CD14-positive monocyte (primary cell): ENCODE results near the gene FRMPD4. TPM values are rescaled to one million over a fixed set of nuclear protein-coding genes. Genes with fewer than 3 reads are reported as not detected.

ENCODE experiments used
- DNase-seq, 3 donors: peaks; one replicate each; pipeline ENCODE4 v3.0.0-alpha.2; 2011 to 2022
- H2AFZ ChIP-seq: 2 replicates; pipeline ENCODE4 v1.6.0; 2012; ENCODE audit warnings: mild to moderate bottlenecking, low read depth, low read length, inconsistent platforms; ENCODE audit not compliant: insufficient read depth, poor library complexity, severe bottlenecking
- H3K27ac ChIP-seq, 2 donors: 1 replicate in 1 of 2; 2 replicates in 1 of 2; pipeline ENCODE4 v1.5.1; 2012 to 2013; ENCODE audit warnings: low read length in 2 of 2, control low read depth in 1 of 2, inconsistent platforms in 1 of 2, low read depth in 1 of 2, mild to moderate bottlenecking in 1 of 2
- H3K27me3 ChIP-seq, 2 donors: one replicate each; pipeline versions ENCODE4 v1.6.0 to v1.6.1; 2011 to 2013; ENCODE audit warnings: low read length in 2 of 2; ENCODE audit not compliant: control insufficient read depth in 2 of 2, insufficient read depth in 2 of 2
- H3K36me3 ChIP-seq, 2 donors: replicated peaks in 1 of 2; 1 replicate in 1 of 2; 2 replicates in 1 of 2; pipeline versions ENCODE4 v1.5.1 to v1.6.1; 2012 to 2013; ENCODE audit warnings: low read length in 2 of 2, control low read depth in 1 of 2, inconsistent platforms in 1 of 2, mild to moderate bottlenecking in 1 of 2; ENCODE audit not compliant: insufficient read depth in 2 of 2, control insufficient read depth in 1 of 2
- H3K4me1 ChIP-seq, 2 donors: 1 replicate in 1 of 2; 2 replicates in 1 of 2; pipeline versions ENCODE4 v1.5.1 to v1.6.1; 2012 to 2013; ENCODE audit warnings: low read length in 2 of 2, control low read depth in 1 of 2, inconsistent platforms in 1 of 2, mild to moderate bottlenecking in 1 of 2, moderate library complexity in 1 of 2; ENCODE audit not compliant: insufficient read depth in 2 of 2, control insufficient read depth in 1 of 2
- H3K4me2 ChIP-seq: replicated peaks from 2 replicates; pipeline ENCODE3; 2012; ENCODE audit warnings: low read length, moderate library complexity, mild to moderate bottlenecking; ENCODE audit not compliant: poor library complexity, severe bottlenecking; ENCODE audit errors: extremely low read depth
- H3K4me3 ChIP-seq, 3 experiments: fragments of 200-600 bp in 1 of 3; sonication (generic) in 1 of 3; replicated peaks in 1 of 3; 1 replicate in 2 of 3; 2 replicates in 1 of 3; pipeline ENCODE4 v1.5.1; 2011 to 2013; ENCODE audit warnings: low read length in 3 of 3, mild to moderate bottlenecking in 3 of 3, control low read depth in 2 of 3, low read depth in 2 of 3, inconsistent platforms in 1 of 3, moderate library complexity in 1 of 3
- H3K79me2 ChIP-seq: 2 replicates; pipeline ENCODE4 v1.6.0; 2012; ENCODE audit warnings: mild to moderate bottlenecking, control low read depth, inconsistent platforms, low read length, moderate library complexity; ENCODE audit not compliant: insufficient read depth
- H3K9ac ChIP-seq: 2 replicates; pipeline ENCODE4 v1.6.0; 2017; ENCODE audit warnings: low read length, mild to moderate bottlenecking; ENCODE audit not compliant: insufficient read depth, poor library complexity, severe bottlenecking
- H3K9me3 ChIP-seq, 2 donors: replicated peaks in 1 of 2; 1 replicate in 1 of 2; 2 replicates in 1 of 2; pipeline versions ENCODE4 v1.5.1 to v1.6.1; 2012 to 2013; ENCODE audit warnings: low read length in 2 of 2, control low read depth in 1 of 2; ENCODE audit not compliant: control insufficient read depth in 1 of 2, insufficient read depth in 1 of 2
- H4K20me1 ChIP-seq: 2 replicates; pipeline ENCODE4 v1.6.0; 2012; ENCODE audit warnings: mild to moderate bottlenecking, low read length, control low read depth, moderate library complexity; ENCODE audit not compliant: insufficient read depth
- H3K27ac Mint-ChIP-seq, 7 donors: one replicate each; pipeline ENCODE4 v1.8.0; 2020; ENCODE audit warnings: mild to moderate bottlenecking in 7 of 7, mixed read lengths in 7 of 7, moderate library complexity in 6 of 7, inconsistent platforms in 2 of 7
- H3K27me3 Mint-ChIP-seq, 3 donors: one replicate each; pipeline ENCODE4 v1.8.0; 2021 to 2022; ENCODE audit warnings: low read depth in 3 of 3, mild to moderate bottlenecking in 3 of 3, mixed read lengths in 3 of 3, moderate library complexity in 3 of 3, inconsistent platforms in 1 of 3
- H3K36me3 Mint-ChIP-seq, 2 donors: one replicate each; pipeline ENCODE4 v1.8.0; 2020; ENCODE audit warnings: mixed read lengths in 2 of 2, inconsistent platforms in 1 of 2, mild to moderate bottlenecking in 1 of 2
- H3K4me1 Mint-ChIP-seq: one replicate; pipeline ENCODE4 v1.8.0; 2020; ENCODE audit warnings: mild to moderate bottlenecking, mixed read lengths
- H3K4me3 Mint-ChIP-seq, 2 donors: one replicate each; pipeline ENCODE4 v1.8.0; 2020; ENCODE audit warnings: mild to moderate bottlenecking in 2 of 2, mixed read lengths in 2 of 2, moderate library complexity in 1 of 2
- H3K9me3 Mint-ChIP-seq, 7 donors: one replicate each; pipeline ENCODE4 v1.8.0; 2020 to 2022; ENCODE audit warnings: mixed read lengths in 7 of 7, mild to moderate bottlenecking in 6 of 7, moderate library complexity in 6 of 7, inconsistent platforms in 2 of 7
- CTCF ChIP-seq: fragments of 200-600 bp; IDR thresholded peaks from one replicate; pipeline ENCODE4 v1.8.0; 2022; ENCODE audit warnings: antibody characterized with exemption, mild to moderate bottlenecking
- WGBS: methylation state at CpG from one replicate; pipeline ENCODE4 v1.1.5; 2013; ENCODE audit warnings: missing lambda C conversion rate; ENCODE audit not compliant: insufficient coverage; 5-methylcytosine and 5-hydroxymethylcytosine counted together
- intact Hi-C, 2 donors: fragments of 100-400 bp; cut with micrococcal nuclease; formaldehyde crosslinking; loops; one replicate each; pipeline versions ENCODE4 v1.15.0 to v1.15.1; 2023
- polyA plus RNA-seq, 3 donors: library from polyadenylated mRNA; depleted of rRNA in 1 of 3; unstranded in 2 of 3; stranded (reverse) in 1 of 3; fragments of 300-500 nt in 2 of 3; fragments of >200 nt in 1 of 3; fragmentation: Illumina TruSeq in 2 of 3; gene quantifications; 1 replicate in 2 of 3; 2 replicates in 1 of 3; pipeline ENCODE4 v1.2.3, GENCODE V29; 2012 to 2021

Gene FRMPD4
- polyA plus RNA-seq, 3 donors: not detected

GRCh38 chrX:12292996-12293765 is 154.9 kb downstream of the FRMPD4 start:
- Histone ChIP-seq H3K4me2 (no peak overlapping the region), H3K4me1 (no peaks in the 10 kb centered on the region), H3K27ac (no peak overlapping the region), H3K27me3 (no peaks in the 10 kb centered on the region), H2AFZ (no peak overlapping the region), H3K36me3 (no peaks in the 10 kb centered on the region), H3K9me3 (no peaks in the 10 kb centered on the region), H4K20me1 (no peaks in the 10 kb centered on the region), H3K4me3 (no peak overlapping the region), H3K79me2 (no peaks in the 10 kb centered on the region), H3K9ac (no peak overlapping the region)
- WGBS: no CpG with 5 or more reads among the region's 7 CpGs
- peaks cover 0 to 4% (median 0%) of the 10 kb centered on the region in 7 donors for H3K9me3 Mint-ChIP-seq
- H3K4me3 Mint-ChIP-seq: no peak overlapping the region
- no peak for DNase-seq
- H3K27me3 Mint-ChIP-seq: peaks cover 0 to 6% (median 2%) of the 10 kb centered on the region in 3 donors
- no peaks in the 10 kb centered on the region for H3K36me3 Mint-ChIP-seq
- no peak for TF ChIP-seq CTCF
- no peaks in the 10 kb centered on the region for H3K4me1 Mint-ChIP-seq
- no peak overlapping the region for H3K27ac Mint-ChIP-seq
- intact Hi-C loops: no loop called here

- Histone ChIP-seq H3K4me1 (no peaks in the 10 kb centered on the region), H3K36me3 (no peaks in the 10 kb centered on the region), H3K4me2 (no peak overlapping the region), H3K9me3 (no peaks in the 10 kb centered on the region), H2AFZ (no peak overlapping the region), H3K4me3 (no peak overlapping the region), H4K20me1 (no peaks in the 10 kb centered on the region), H3K9ac (no peak overlapping the region), H3K27me3 (no peaks in the 10 kb centered on the region), H3K27ac (no peak overlapping the region), H3K79me2 (no peaks in the 10 kb centered on the region)
- Mint-ChIP-seq H3K4me3 (no peak overlapping the region), H3K36me3 (no peaks in the 10 kb centered on the region), H3K9me3 (peaks cover 0 to 6% (median 2%) of the 10 kb centered on the region in 7 donors), H3K27ac (no peak overlapping the region), H3K27me3 (peaks cover 0 to 5% (median 0%) of the 10 kb centered on the region in 3 donors), H3K4me1 (no peaks in the 10 kb centered on the region)
- no peak for TF ChIP-seq CTCF
- intact Hi-C loops: no loop called here
- no peak for DNase-seq
- WGBS: 83% methylated on average over 3 of the region's 4 CpGs
Observed at GRCh38 chrX:12297353-12297752, 159.1 kb downstream of the FRMPD4 start.
